Measurements from ENCODE around the gene ANKRD27.

ANKRD27 gene

GRCh38 chr19:32688311-32688710 is 13.3 kb upstream of the ANKRD27 start:
- Histone ChIP-seq H3K4me3 (ENCODE audit: low read depth, low read length) (no peak overlapping the region), H3K4me1 (ENCODE audit: control insufficient read depth, insufficient read depth, low read length) (peaks cover 22% of the 10 kb centered on the region), H3K27ac (ENCODE audit: extremely low read depth, low read depth, low read length) (no peak overlapping the region), H3K9me3 (ENCODE audit: control insufficient read depth, insufficient read depth, low read depth, low read length) (no peaks in the 10 kb centered on the region), H3K36me3 (ENCODE audit: control insufficient read depth in 2 of 2, insufficient read depth in 1 of 2, low read length in 2 of 2) (peaks cover 4 to 8% of the 10 kb centered on the region in 2 experiments; a peak in 2 of 3 replicates)
- CTCF ChIA-PET, result interaction anchor here (2.4 kb wide), 1 partner anchor 11 kb away, joined by 15 read pairs; no protein-coding TSS in a partner anchor
- TF ChIP-seq IKZF3 (tag by site-specific recombination; IDR thresholded peaks at IDR 0.05) (peak; percentile 65), REPIN1 (tag by site-specific recombination; IDR thresholded peaks at IDR 0.05; ENCODE audit: low read depth) (no peak)
- POLR2A ChIA-PET, result interaction anchor here (0.7 kb wide), 1 partner anchor 12 kb away, joined by 3 read pairs; no protein-coding TSS in a partner anchor

- peaks cover 17% of the 10 kb centered on the region for H3K4me1 ChIP-seq (ENCODE audit: control insufficient read depth, insufficient read depth, low read length)
- no peaks in the 10 kb centered on the region for H3K9me3 ChIP-seq (ENCODE audit: control insufficient read depth, insufficient read depth, low read depth, low read length)
- no peak overlapping the region for H3K27ac ChIP-seq (ENCODE audit: extremely low read depth, low read depth, low read length)
- POLR2A ChIA-PET, result interaction anchor here (0.7 kb wide), 1 partner anchor 13 kb away, joined by 3 read pairs; no protein-coding TSS in a partner anchor
- CTCF ChIA-PET, result interaction anchor here (0.5 to 2.4 kb wide), 3 partner anchors 10 to 548 kb away, joined by 3 to 15 read pairs (median 4); no protein-coding TSS in a partner anchor
- peaks cover 0 to 2% of the 10 kb centered on the region in 2 experiments; a peak in 2 of 3 replicates for H3K36me3 ChIP-seq (ENCODE audit: control insufficient read depth in 2 of 2, insufficient read depth in 1 of 2, low read length in 2 of 2)
- TF ChIP-seq ZNF639 (tag by site-specific recombination; IDR thresholded peaks at IDR 0.05) (no peak), GLIS1 (tag by site-specific recombination; IDR thresholded peaks at IDR 0.05) (no peak), ZBTB49 (tag by site-specific recombination; IDR thresholded peaks at IDR 0.05; ENCODE audit: low read depth) (no peak), KLF9 (tag by site-specific recombination; IDR thresholded peaks at IDR 0.05; ENCODE audit: low read depth) (no peak)
- no peak overlapping the region for H3K4me3 ChIP-seq (ENCODE audit: low read depth, low read length)
Measured at GRCh38 chr19:32687681-32688080, 12.7 kb upstream of the ANKRD27 start.

- H3K27ac ChIP-seq (ENCODE audit: extremely low read depth, low read depth, low read length), result no peak overlapping the region
- CTCF ChIA-PET, result interaction anchor here (0.5 to 2.4 kb wide), 2 partner anchors 9 to 291 kb away, joined by 3 to 15 read pairs; no protein-coding TSS in a partner anchor
- no peaks in the 10 kb centered on the region for H3K9me3 ChIP-seq (ENCODE audit: control insufficient read depth, insufficient read depth, low read depth, low read length)
- H3K4me3 ChIP-seq (ENCODE audit: low read depth, low read length), result no peak overlapping the region
- H3K36me3 ChIP-seq (ENCODE audit: control insufficient read depth in 2 of 2, insufficient read depth in 1 of 2, low read length in 2 of 2), result no peaks in the 10 kb centered on the region; a peak in 1 of 3 replicates
- POLR2A ChIA-PET, result no interaction called here
- TF ChIP-seq ZNF585B (tag by site-specific recombination; IDR thresholded peaks at IDR 0.05) (0 out of 2 replicates have a peak, but pooled peaks have one; percentile 9), ZNF426 (tag by site-specific recombination; IDR thresholded peaks at IDR 0.05) (no peak), ZNF571 (tag by site-specific recombination; IDR thresholded peaks at IDR 0.05) (no peak), TCF7L2 (IDR thresholded peaks at IDR 0.05; ENCODE audit: borderline replicate concordance, low read depth, low read length) (no peak), ZNF433 (tag by site-specific recombination; IDR thresholded peaks at IDR 0.05; ENCODE audit: low read depth) (no peak)
- peaks cover 17% of the 10 kb centered on the region for H3K4me1 ChIP-seq (ENCODE audit: control insufficient read depth, insufficient read depth, low read length)
Measured at GRCh38 chr19:32686847-32687475, 12.0 kb upstream of the ANKRD27 start.

GRCh38 chr19:32682317-32682716 is 7.3 kb upstream of the ANKRD27 start:
- Histone ChIP-seq H3K4me3 (ENCODE audit: low read depth, low read length) (no peak overlapping the region), H3K9me3 (ENCODE audit: control insufficient read depth, insufficient read depth, low read depth, low read length) (no peaks in the 10 kb centered on the region), H3K27ac (ENCODE audit: extremely low read depth, low read depth, low read length) (no peak overlapping the region), H3K4me1 (ENCODE audit: control insufficient read depth, insufficient read depth, low read length) (peaks cover 3% of the 10 kb centered on the region; the same call in 1 of the 2 replicates), H3K36me3 (ENCODE audit: control insufficient read depth in 2 of 2, insufficient read depth in 1 of 2, low read length in 2 of 2) (no peaks in the 10 kb centered on the region; a peak in 2 of 3 replicates)
- 0 out of 2 replicates have a peak, but pooled peaks have one; percentile 2 for TF ChIP-seq ZNF174 (tag by site-specific recombination; IDR thresholded peaks at IDR 0.05)
- no peak for TF ChIP-seq SP7 (tag by site-specific recombination; IDR thresholded peaks at IDR 0.05)
- ChIA-PET POLR2A (interaction anchor here (0.8 to 2.6 kb wide), 2 partner anchors 9 to 260 kb away, joined by 3 to 20 read pairs; partner anchors contain the start of gene NUDT19), CTCF (interaction anchor here (0.6 to 1.0 kb wide), 4 partner anchors 9 to 395 kb away, joined by 3 to 5 read pairs (median 3); partner anchors contain the start of gene NUDT19)

Data from HEK293 (cell line).